Cardiac muscle cell (in vitro differentiated cells and primary cell): Measurements from ENCODE around the gene PRTG. TPM values are rescaled to one million over a fixed set of nuclear protein-coding genes. Genes with fewer than 3 reads are reported as not detected.

ENCODE experiments used
- DNase-seq, 2 donors: peaks; one replicate each; pipeline versions ENCODE4 v3.0.0 to v3.0.0-alpha.2; 2010 to 2017; ENCODE audit warnings: low read depth in 1 of 2, low spot score in 1 of 2
- H3K27ac ChIP-seq: fragments of 200-600 bp; sonication (generic); 2 replicates; pipeline ENCODE4 v1.5.1; 2016
- H3K27me3 ChIP-seq: fragments of 200-600 bp; sonication (generic); 2 replicates; pipeline ENCODE4 v1.6.0; 2016; ENCODE audit warnings: control low read depth
- H3K36me3 ChIP-seq: fragments of 200-600 bp; sonication (generic); 2 replicates; pipeline ENCODE4 v1.5.1; 2016; ENCODE audit warnings: control low read depth
- H3K4me1 ChIP-seq: fragments of 200-600 bp; sonication (generic); 2 replicates; pipeline ENCODE4 v1.8.1; 2017; ENCODE audit warnings: low read depth, mild to moderate bottlenecking, mixed run types
- H3K4me3 ChIP-seq: fragments of 200-600 bp; sonication (generic); 2 replicates; pipeline ENCODE4 v1.5.1; 2016; ENCODE audit warnings: mild to moderate bottlenecking
- H3K9me3 ChIP-seq: fragments of 200-600 bp; sonication (generic); 2 replicates; pipeline ENCODE4 v1.5.1; 2017; ENCODE audit warnings: low read depth, mild to moderate bottlenecking, control low read depth
- CTCF ChIP-seq: IDR thresholded peaks from 2 replicates; pipeline ENCODE4 v1.5.1; 2012; ENCODE audit warnings: low read depth, mild to moderate bottlenecking, low read length
- polyA plus RNA-seq: library from polyadenylated mRNA; unstranded; fragments of >200 nt; fragmentation: Nextera tagmentation; extraction: Ambion mirVana; gene quantifications from 2 replicates; pipeline ENCODE4 v1.2.1, GENCODE V29; 2016
- total RNA-seq: library from RNA; depleted of rRNA; stranded (reverse); fragments of >200 nt; gene quantifications from 2 replicates; pipeline ENCODE4 v1.2.3, GENCODE V29; 2016

PRTG gene
- total and polyA plus RNA-seq, 2 experiments from 2014 or later: 16.1 to 93.8 TPM

- no peak overlapping the region for H3K4me3 ChIP-seq
- H3K36me3 ChIP-seq: no peaks in the 10 kb centered on the region
- H3K27me3 ChIP-seq: no peaks in the 10 kb centered on the region
- peaks cover 5% of the 10 kb centered on the region for H3K4me1 ChIP-seq
- peak; percentile 40 to 58 for DNase-seq
- peak; percentile 61 for TF ChIP-seq CTCF
- H3K9me3 ChIP-seq: no peaks in the 10 kb centered on the region
- H3K27ac ChIP-seq: no peak overlapping the region
Measured at GRCh38 chr15:55774113-55774970, 31.4 kb upstream of the PRTG start.

GRCh38 chr15:55770806-55771205 is 27.9 kb upstream of the PRTG start:
- TF ChIP-seq CTCF: no peak
- Histone ChIP-seq H3K4me3 (no peak overlapping the region), H3K27me3 (no peaks in the 10 kb centered on the region), H3K9me3 (no peaks in the 10 kb centered on the region), H3K27ac (no peak overlapping the region), H3K36me3 (no peaks in the 10 kb centered on the region), H3K4me1 (peaks cover 9% of the 10 kb centered on the region)
- DNase-seq: peak in 1 of 2 donors; percentile 14

- no peaks in the 10 kb centered on the region for H3K36me3 ChIP-seq
- no peaks in the 10 kb centered on the region for H3K9me3 ChIP-seq
- DNase-seq: peak in 1 of 2 donors; percentile 34
- TF ChIP-seq CTCF: no peak
- H3K27me3 ChIP-seq: no peaks in the 10 kb centered on the region
- no peak overlapping the region for H3K4me3 ChIP-seq
- peaks cover 7% of the 10 kb centered on the region for H3K4me1 ChIP-seq
- no peak overlapping the region for H3K27ac ChIP-seq
Measured at GRCh38 chr15:55770261-55770660, 27.3 kb upstream of the PRTG start.

GRCh38 chr15:55768670-55769185 is 25.8 kb upstream of the PRTG start:
- Histone ChIP-seq H3K4me3 (no peak overlapping the region), H3K27ac (no peak overlapping the region), H3K36me3 (no peaks in the 10 kb centered on the region), H3K4me1 (peaks cover 4% of the 10 kb centered on the region), H3K27me3 (no peaks in the 10 kb centered on the region), H3K9me3 (no peaks in the 10 kb centered on the region)
- no peak for TF ChIP-seq CTCF
- no peak for DNase-seq

- Histone ChIP-seq H3K36me3 (no peaks in the 10 kb centered on the region), H3K27ac (no peak overlapping the region), H3K9me3 (no peaks in the 10 kb centered on the region), H3K4me1 (peaks cover 4% of the 10 kb centered on the region), H3K27me3 (no peaks in the 10 kb centered on the region), H3K4me3 (no peak overlapping the region)
- no peak for DNase-seq
- TF ChIP-seq CTCF: no peak
Measured at GRCh38 chr15:55766676-55767075, 23.7 kb upstream of the PRTG start.
